Naive thymus-derived CD4-positive, alpha-beta T cell (primary cell): ENCODE data around the gene SPZ1. TPM values are rescaled to one million over a fixed set of nuclear protein-coding genes. Genes with fewer than 3 reads are reported as not detected.

Experiments
- ATAC-seq: fragments of 150-1000 bp; cut with Tn5 transposase; 2 replicates; pipeline ENCODE4 v1.10.0; 2021; ENCODE audit warnings: mild to moderate bottlenecking, moderate library complexity
- CTCF ChIA-PET: fragments of 350-600 bp; sonication (Branson Sonifier 250); formaldehyde crosslinking; loops from one replicate; lab custom pipeline; 2021; ENCODE audit warnings: antibody characterized with exemption; lab: Charles Lee
- POLR2A ChIA-PET: fragments of 350-600 bp; sonication (Branson Sonifier 250); formaldehyde crosslinking; loops from one replicate; lab custom pipeline; 2021; ENCODE audit warnings: antibody characterized with exemption, inconsistent platforms; lab: Charles Lee
- DNase-seq, 9 donors: peaks; one replicate each; pipeline versions ENCODE4 v3.0.0 to v3.0.0-alpha.2; 2020 to 2022; ENCODE audit warnings: mixed read lengths in 1 of 9
- H3K27ac ChIP-seq: one replicate; pipeline ENCODE4 v1.7.0; 2013; ENCODE audit warnings: mild to moderate bottlenecking, low read depth, low read length, moderate library complexity
- H3K27me3 ChIP-seq, 2 donors: one replicate each; pipeline ENCODE4 v1.7.0; 2013; ENCODE audit warnings: low read length in 2 of 2, mild to moderate bottlenecking in 2 of 2, moderate library complexity in 2 of 2; ENCODE audit not compliant: control insufficient read depth in 2 of 2, insufficient read depth in 2 of 2
- H3K36me3 ChIP-seq, 3 experiments: 1 replicate in 2 of 3; 2 replicates in 1 of 3; pipeline ENCODE4 v1.7.0; 2013; ENCODE audit warnings: low read length in 3 of 3, mild to moderate bottlenecking in 3 of 3, moderate library complexity in 1 of 3; ENCODE audit not compliant: insufficient read depth in 3 of 3, control insufficient read depth in 2 of 3
- H3K4me1 ChIP-seq, 2 donors: one replicate each; pipeline ENCODE4 v1.7.0; 2013; ENCODE audit warnings: low read length in 2 of 2, mild to moderate bottlenecking in 2 of 2, moderate library complexity in 1 of 2; ENCODE audit not compliant: control insufficient read depth in 2 of 2, insufficient read depth in 2 of 2
- H3K4me3 ChIP-seq: 2 replicates; pipeline ENCODE4 v1.7.0; 2013; ENCODE audit warnings: mild to moderate bottlenecking, low read length
- H3K9me3 ChIP-seq, 3 experiments: 1 replicate in 2 of 3; 2 replicates in 1 of 3; pipeline ENCODE4 v1.7.0; 2013; ENCODE audit warnings: low read length in 3 of 3; ENCODE audit not compliant: control insufficient read depth in 2 of 3
- H3K27ac Mint-ChIP-seq, 9 donors: one replicate each; pipeline ENCODE4 v1.8.0; 2020 to 2022; ENCODE audit warnings: mixed read lengths in 9 of 9, mild to moderate bottlenecking in 8 of 9, moderate library complexity in 5 of 9, inconsistent platforms in 2 of 9
- H3K27me3 Mint-ChIP-seq, 5 donors: one replicate each; pipeline ENCODE4 v1.8.0; 2021 to 2022; ENCODE audit warnings: mixed read lengths in 5 of 5, mild to moderate bottlenecking in 1 of 5
- H3K36me3 Mint-ChIP-seq, 5 donors: one replicate each; pipeline ENCODE4 v1.8.0; 2020 to 2022; ENCODE audit warnings: mixed read lengths in 5 of 5, mild to moderate bottlenecking in 3 of 5, inconsistent platforms in 1 of 5
- H3K4me1 Mint-ChIP-seq, 7 donors: one replicate each; pipeline ENCODE4 v1.8.0; 2020 to 2022; ENCODE audit warnings: mixed read lengths in 7 of 7, mild to moderate bottlenecking in 3 of 7, inconsistent platforms in 1 of 7
- H3K4me3 Mint-ChIP-seq, 10 donors: one replicate each; pipeline ENCODE4 v1.8.0; 2020 to 2022; ENCODE audit warnings: mild to moderate bottlenecking in 10 of 10, mixed read lengths in 10 of 10, moderate library complexity in 6 of 10, inconsistent platforms in 2 of 10
- H3K9me3 Mint-ChIP-seq, 11 donors: one replicate each; pipeline ENCODE4 v1.8.0; 2020 to 2022; ENCODE audit warnings: mixed read lengths in 11 of 11, mild to moderate bottlenecking in 4 of 11, inconsistent platforms in 1 of 11, moderate library complexity in 1 of 11
- intact Hi-C, 2 donors: fragments of 100-400 bp; cut with micrococcal nuclease; formaldehyde crosslinking; loops; one replicate each; pipeline ENCODE4 v1.15.1; 2023
- polyA plus RNA-seq, 2 donors: library from polyadenylated mRNA; unstranded; fragments of 300-500 nt; fragmentation: Illumina TruSeq; gene quantifications; one replicate each; pipeline ENCODE4 v1.2.3, GENCODE V29; 2021
- total RNA-seq, 6 experiments: library from RNA in 5 of 6; stranded (reverse) in 5 of 6; gene quantifications; 1 replicate in 5 of 6; 2 replicates in 1 of 6; pipeline ENCODE4 v1.2.3 and lab custom pipeline; 2021 to 2026

Gene SPZ1
- total and polyA plus RNA-seq, 7 experiments from 2014 or later = not detected

GRCh38 chr5:80355686-80356085, 35.9 kb downstream of the SPZ1 start:
- CTCF ChIA-PET = no interaction called here
- Histone ChIP-seq H3K27me3 (no peaks in the 10 kb centered on the region), H3K9me3 (no peaks in the 10 kb centered on the region), H3K36me3 (no peaks in the 10 kb centered on the region), H3K4me3 (no peak overlapping the region), H3K4me1 (no peaks in the 10 kb centered on the region), H3K27ac (no peak overlapping the region)
- ATAC-seq = no peak
- DNase-seq = no peak
- no peak overlapping the region for H3K27ac Mint-ChIP-seq
- peaks cover 0 to 5% (median 0%) of the 10 kb centered on the region in 5 donors for H3K27me3 Mint-ChIP-seq
- no peaks in the 10 kb centered on the region for H3K4me1 Mint-ChIP-seq
- H3K4me3 Mint-ChIP-seq = no peak overlapping the region
- peaks cover 0 to 3% (median 0%) of the 10 kb centered on the region in 11 donors for H3K9me3 Mint-ChIP-seq
- intact Hi-C loops = no loop called here
- no peaks in the 10 kb centered on the region for H3K36me3 Mint-ChIP-seq
- POLR2A ChIA-PET = no interaction called here

GRCh38 chr5:80357671-80358070, 37.9 kb downstream of the SPZ1 start:
- no peak for DNase-seq
- peaks cover 0 to 4% (median 0%) of the 10 kb centered on the region in 7 donors for H3K4me1 Mint-ChIP-seq

GRCh38 chr5:80360914-80361444, 41.2 kb downstream of the SPZ1 start:
- H3K27ac Mint-ChIP-seq = peak overlapping the region in 1 of 9 donors; percentile 26
- no peaks in the 10 kb centered on the region for H3K4me1 ChIP-seq
- peaks cover 0 to 4% (median 0%) of the 10 kb centered on the region in 11 donors for H3K9me3 Mint-ChIP-seq
- H3K36me3 ChIP-seq = no peaks in the 10 kb centered on the region
- POLR2A ChIA-PET = no interaction called here
- no peaks in the 10 kb centered on the region for H3K9me3 ChIP-seq
- intact Hi-C loops = no loop called here
- CTCF ChIA-PET = no interaction called here
- H3K27me3 Mint-ChIP-seq = peaks cover 0 to 7% (median 0%) of the 10 kb centered on the region in 5 donors
- H3K27ac ChIP-seq = no peak overlapping the region
- DNase-seq (no peak), ATAC-seq (no peak)
- no peak overlapping the region for H3K4me3 Mint-ChIP-seq
- no peak overlapping the region for H3K4me3 ChIP-seq
- H3K27me3 ChIP-seq = no peaks in the 10 kb centered on the region
- H3K36me3 Mint-ChIP-seq = no peaks in the 10 kb centered on the region
- H3K4me1 Mint-ChIP-seq = peaks cover 0 to 4% (median 0%) of the 10 kb centered on the region in 7 donors

More at GRCh38 chr5:80357671-80358070, 37.9 kb downstream of the SPZ1 start:
- POLR2A ChIA-PET = no interaction called here
- Mint-ChIP-seq H3K36me3 (no peaks in the 10 kb centered on the region), H3K27me3 (peaks cover 0 to 3% (median 0%) of the 10 kb centered on the region in 5 donors), H3K27ac (no peak overlapping the region), H3K9me3 (peaks cover 0 to 3% (median 0%) of the 10 kb centered on the region in 11 donors), H3K4me3 (no peak overlapping the region)
- ATAC-seq = no peak
- H3K27ac ChIP-seq = no peak overlapping the region
- H3K4me3 ChIP-seq = no peak overlapping the region
- intact Hi-C loops = no loop called here
- H3K4me1 ChIP-seq = no peaks in the 10 kb centered on the region
- H3K36me3 ChIP-seq = no peaks in the 10 kb centered on the region
- H3K27me3 ChIP-seq = no peaks in the 10 kb centered on the region
- CTCF ChIA-PET = no interaction called here
- no peaks in the 10 kb centered on the region for H3K9me3 ChIP-seq

- H3K27me3 Mint-ChIP-seq = peaks cover 0 to 7% (median 2%) of the 10 kb centered on the region in 5 donors
- Histone ChIP-seq H3K4me1 (no peaks in the 10 kb centered on the region), H3K9me3 (no peaks in the 10 kb centered on the region), H3K4me3 (no peak overlapping the region), H3K27ac (no peak overlapping the region), H3K36me3 (no peaks in the 10 kb centered on the region), H3K27me3 (no peaks in the 10 kb centered on the region)
- ChIA-PET CTCF (no interaction called here), POLR2A (no interaction called here)
- no peaks in the 10 kb centered on the region for H3K36me3 Mint-ChIP-seq
- no peak for DNase-seq
- H3K27ac Mint-ChIP-seq = no peak overlapping the region
- no peak for ATAC-seq
- peaks cover 0 to 4% (median 0%) of the 10 kb centered on the region in 7 donors for H3K4me1 Mint-ChIP-seq
- H3K9me3 Mint-ChIP-seq = peaks cover 0 to 4% (median 0%) of the 10 kb centered on the region in 11 donors
- intact Hi-C loops = no loop called here
- no peak overlapping the region for H3K4me3 Mint-ChIP-seq
Measured at GRCh38 chr5:80364892-80365291, 45.1 kb downstream of the SPZ1 start.

- Mint-ChIP-seq H3K9me3 (peaks cover 0 to 5% (median 0%) of the 10 kb centered on the region in 11 donors), H3K27me3 (peaks cover 7 to 19% (median 9%) of the 10 kb centered on the region in 5 donors), H3K4me3 (no peak overlapping the region), H3K36me3 (no peaks in the 10 kb centered on the region), H3K27ac (no peak overlapping the region), H3K4me1 (peaks cover 0 to 5% (median 0%) of the 10 kb centered on the region in 7 donors)
- no peaks in the 10 kb centered on the region for H3K9me3 ChIP-seq
- H3K4me3 ChIP-seq = no peak overlapping the region
- H3K27ac ChIP-seq = no peak overlapping the region
- POLR2A ChIA-PET = no interaction called here
- H3K27me3 ChIP-seq = no peaks in the 10 kb centered on the region
- CTCF ChIA-PET = no interaction called here
- intact Hi-C loops = no loop called here
- no peaks in the 10 kb centered on the region for H3K36me3 ChIP-seq
- DNase-seq = no peak
- H3K4me1 ChIP-seq = no peaks in the 10 kb centered on the region
- no peak for ATAC-seq
Measured at GRCh38 chr5:80368661-80369480, 49.1 kb downstream of the SPZ1 start.

GRCh38 chr5:80369521-80369920, 49.7 kb downstream of the SPZ1 start:
- H3K4me1 Mint-ChIP-seq = peaks cover 0 to 5% (median 0%) of the 10 kb centered on the region in 7 donors
- POLR2A ChIA-PET = no interaction called here
- no peaks in the 10 kb centered on the region for H3K36me3 ChIP-seq
- no peak overlapping the region for H3K27ac ChIP-seq
- peaks cover 7 to 19% (median 9%) of the 10 kb centered on the region in 5 donors for H3K27me3 Mint-ChIP-seq
- no peaks in the 10 kb centered on the region for H3K4me1 ChIP-seq
- H3K4me3 Mint-ChIP-seq = no peak overlapping the region
- no peak overlapping the region for H3K4me3 ChIP-seq
- intact Hi-C loops = no loop called here
- no peak for ATAC-seq
- CTCF ChIA-PET = no interaction called here
- H3K9me3 Mint-ChIP-seq = peaks cover 0 to 5% (median 0%) of the 10 kb centered on the region in 11 donors
- H3K36me3 Mint-ChIP-seq = no peaks in the 10 kb centered on the region
- no peaks in the 10 kb centered on the region for H3K27me3 ChIP-seq
- DNase-seq = no peak
- no peaks in the 10 kb centered on the region for H3K9me3 ChIP-seq
- no peak overlapping the region for H3K27ac Mint-ChIP-seq
